Measurements from ENCODE around the gene RACK1. TPM values are rescaled to one million over a fixed set of nuclear protein-coding genes. Genes with fewer than 3 reads are reported as not detected.
A peak's percentile ranks its signal among the peaks of the same experiment; 100 is the strongest.

The RACK1 gene
- total RNA-seq, 1 experiment from 2014 or later, result 2,552 TPM

DNA sequence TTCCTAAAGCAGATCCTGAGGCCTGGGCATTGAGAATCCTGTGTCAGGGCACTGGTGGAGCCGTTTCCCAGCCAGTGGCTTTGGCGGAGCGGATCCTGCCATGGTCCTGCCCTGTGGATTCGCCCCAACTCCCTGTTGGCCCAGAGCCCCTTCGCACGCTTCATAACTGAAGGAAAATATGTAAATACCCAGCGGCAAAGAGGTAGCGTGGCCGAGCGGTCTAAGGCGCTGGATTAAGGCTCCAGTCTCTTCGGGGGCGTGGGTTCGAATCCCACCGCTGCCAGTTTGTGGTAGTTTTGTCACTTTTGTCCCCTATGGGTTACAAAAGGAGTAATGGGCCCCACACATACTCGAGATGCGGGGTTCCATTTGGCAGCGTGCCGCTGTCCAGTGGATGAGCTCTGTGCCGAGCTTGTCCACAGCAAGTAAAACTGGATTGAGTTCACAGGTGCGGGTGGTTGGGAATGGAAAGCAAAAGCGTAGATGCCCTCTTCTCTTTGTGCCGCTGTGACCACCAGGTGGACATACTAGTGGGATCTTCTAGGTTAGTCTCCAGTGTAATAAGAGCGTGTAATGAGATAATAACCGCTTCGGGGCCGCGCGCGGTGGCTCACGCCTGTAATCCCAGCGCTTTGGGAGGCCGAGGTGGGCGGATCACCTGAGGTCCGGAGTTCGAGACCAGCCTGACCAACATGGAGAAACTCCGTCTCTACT is 56.0 kb downstream of the RACK1 start:
- Histone ChIP-seq H2BK120ac (ENCODE audit: low read depth, low read length, poor library complexity, severe bottlenecking) (no peak overlapping the region), H3K27ac (ENCODE audit: insufficient read length, low read depth, low read length) (no peak overlapping the region), H3K23ac (ENCODE audit: insufficient read length, low read depth, low read length) (no peak overlapping the region), H3K23me2 (ENCODE audit: insufficient read length, low read depth, low read length, poor library complexity, severe bottlenecking) (peaks cover 34% of the 10 kb centered on the region), H2BK20ac (ENCODE audit: low read depth, low read length, poor library complexity, severe bottlenecking) (no peak overlapping the region), H3K4ac (ENCODE audit: low read depth, low read length) (no peak overlapping the region), H3K27me3 (ENCODE audit: insufficient read depth, low read length) (peaks cover 16% of the 10 kb centered on the region), H3K14ac (ENCODE audit: insufficient read depth, low read length) (no peak overlapping the region), H3K56ac (ENCODE audit: insufficient read length, low read depth, low read length) (no peak overlapping the region), H2AFZ (ENCODE audit: low read length) (no peak overlapping the region), H4K8ac (replicated peaks; ENCODE audit: insufficient read length, low read depth, low read length) (no peak overlapping the region), H3K79me2 (ENCODE audit: insufficient read depth, low read length) (no peaks in the 10 kb centered on the region), H3K9me3 (ENCODE audit: control insufficient read depth, low read depth, low read length) (no peaks in the 10 kb centered on the region), H3T11ph (ENCODE audit: low read length) (no peak overlapping the region), H2BK12ac (ENCODE audit: insufficient read length, low read depth, low read length) (no peak overlapping the region), H3K79me1 (ENCODE audit: insufficient read depth, low read depth, low read length, poor library complexity, severe bottlenecking) (no peaks in the 10 kb centered on the region), H3K18ac (ENCODE audit: insufficient read length, low read depth, low read length) (no peak overlapping the region), H2BK15ac (ENCODE audit: low read depth, low read length) (no peak overlapping the region), H2AK5ac (ENCODE audit: insufficient read length, low read length) (no peak overlapping the region), H2BK5ac (ENCODE audit: insufficient read length, low read length) (no peak overlapping the region), H3K4me1 (ENCODE audit: insufficient read depth, low read length) (no peaks in the 10 kb centered on the region), H4K91ac (ENCODE audit: insufficient read length, low read depth, low read length) (no peak overlapping the region), H4K5ac (ENCODE audit: insufficient read length, low read depth, low read length) (no peak overlapping the region), H3K4me2 (ENCODE audit: insufficient read depth, insufficient read length, low read length) (peak overlapping the region; percentile 56), H4K20me1 (ENCODE audit: control insufficient read depth, insufficient read depth, insufficient read length) (no peaks in the 10 kb centered on the region), H3K9ac (ENCODE audit: extremely low read depth, insufficient read length, low read length) (peak overlapping the region; percentile 3)
- Mint-ChIP-seq H3K27me3 (ENCODE audit: low read depth) (peaks cover 41% of the 10 kb centered on the region), H3K9me3 (peaks cover 15 to 17% of the 10 kb centered on the region in 2 experiments), H3K36me3 (ENCODE audit: insufficient read depth in 1 of 3, low read depth in 3 of 3) (peaks cover 0 to 5% (median 3%) of the 10 kb centered on the region in 3 experiments; a peak in 4 of 7 replicates), H3K4me3 (peak overlapping the region; percentile 91 to 92), H3K27ac (peak overlapping the region in 2 of 3 experiments; percentile 88; a peak in 4 of 7 replicates), H3K4me1 (peaks cover 13 to 29% of the 10 kb centered on the region in 2 experiments)
- DNase-seq, result peak; percentile 87
- no CpG with 5 or more reads among the region's 37 CpGs for WGBS (ENCODE audit: extremely low coverage, insufficient read length, low lambda C conversion rate)
- TF ChIP-seq, protein P1, sequence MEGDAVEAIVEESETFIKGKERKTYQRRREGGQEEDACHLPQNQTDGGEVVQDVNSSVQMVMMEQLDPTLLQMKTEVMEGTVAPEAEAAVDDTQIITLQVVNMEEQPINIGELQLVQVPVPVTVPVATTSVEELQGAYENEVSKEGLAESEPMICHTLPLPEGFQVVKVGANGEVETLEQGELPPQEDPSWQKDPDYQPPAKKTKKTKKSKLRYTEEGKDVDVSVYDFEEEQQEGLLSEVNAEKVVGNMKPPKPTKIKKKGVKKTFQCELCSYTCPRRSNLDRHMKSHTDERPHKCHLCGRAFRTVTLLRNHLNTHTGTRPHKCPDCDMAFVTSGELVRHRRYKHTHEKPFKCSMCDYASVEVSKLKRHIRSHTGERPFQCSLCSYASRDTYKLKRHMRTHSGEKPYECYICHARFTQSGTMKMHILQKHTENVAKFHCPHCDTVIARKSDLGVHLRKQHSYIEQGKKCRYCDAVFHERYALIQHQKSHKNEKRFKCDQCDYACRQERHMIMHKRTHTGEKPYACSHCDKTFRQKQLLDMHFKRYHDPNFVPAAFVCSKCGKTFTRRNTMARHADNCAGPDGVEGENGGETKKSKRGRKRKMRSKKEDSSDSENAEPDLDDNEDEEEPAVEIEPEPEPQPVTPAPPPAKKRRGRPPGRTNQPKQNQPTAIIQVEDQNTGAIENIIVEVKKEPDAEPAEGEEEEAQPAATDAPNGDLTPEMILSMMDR (conservative IDR thresholded peaks at IDR 0.05), result peak; percentile 50; the same call in 2 of the 3 replicates

All from H9 (cell line).